K562 (cell line): ENCODE data around the gene AFG1L. TPM values are rescaled to one million over a fixed set of nuclear protein-coding genes. Genes with fewer than 3 reads are reported as not detected.

Experiments used
- ATAC-seq: fragments of 200-7000 bp; cut with Tn5 transposase; 3 replicates; pipeline ENCODE4 v1.9.1; 2020; ENCODE audit warnings: moderate library complexity
- BruUV-seq: library from RNA; stranded (reverse); fragments of 400-500 nt; replicated peaks from 2 replicates; lab custom pipeline; 2021; lab: Mats Ljungman, UMichigan
- CTCF ChIA-PET: fragments of 300-600 bp; formaldehyde crosslinking; extraction: SDS; loops from one replicate; lab custom pipeline; 2021; ENCODE audit warnings: low intra/inter-chr PET ratio; lab: Yijun Ruan, JAX
- POLR2A ChIA-PET: fragments of 300-600, 350-650 bp; sonication (Branson Sonifier 250); formaldehyde crosslinking; extraction: SDS; loops from one replicate; lab custom pipeline; 2021; ENCODE audit warnings: antibody characterized with exemption, inconsistent platforms; lab: Yijun Ruan, JAX
- DNase-seq, 4 experiments: peaks; one replicate each; pipeline versions ENCODE4 v3.0.0 to v3.0.0-alpha.2; 2011 to 2018; ENCODE audit warnings: low spot score in 3 of 4, mixed read lengths in 3 of 4; ENCODE audit errors: extremely low read depth in 1 of 4
- FAIRE-seq: peaks from 2 replicates; lab custom pipeline; 2011; peaks lifted over from hg19 to GRCh38; lab: Jason Lieb, UNC
- H2AFZ ChIP-seq: 2 replicates; pipeline ENCODE4 v1.6.0; 2011; ENCODE audit warnings: low read depth, low read length, control low read depth, inconsistent platforms
- H3K27ac ChIP-seq: fragments of 200-600 bp; 3 replicates; pipeline ENCODE4 v1.8.0; 2011; ENCODE audit warnings: low read depth, mild to moderate bottlenecking, control low read depth, inconsistent platforms, low read length, moderate library complexity, mixed read lengths; ENCODE audit errors: extremely low read depth
- H3K27me3 ChIP-seq, 2 experiments: fragments of 300-600 bp in 1 of 2; 2 replicates in 1 of 2; 3 replicates in 1 of 2; pipeline versions ENCODE4 v1.6.0 to v1.8.0; 2011; ENCODE audit warnings: inconsistent platforms in 2 of 2, low read length in 2 of 2, mild to moderate bottlenecking in 1 of 2, mixed read lengths in 1 of 2, moderate library complexity in 1 of 2; ENCODE audit not compliant: control insufficient read depth in 2 of 2, insufficient read depth in 2 of 2
- H3K36me3 ChIP-seq: fragments of 300-600 bp; 3 replicates; pipeline ENCODE4 v1.8.0; 2011; ENCODE audit warnings: mild to moderate bottlenecking, low read length, inconsistent platforms; ENCODE audit not compliant: control insufficient read depth, insufficient read depth
- H3K4me1 ChIP-seq, 2 experiments: fragments of 200-600 bp in 1 of 2; replicated peaks in 1 of 2; 2 replicates in 1 of 2; 3 replicates in 1 of 2; pipeline versions ENCODE4 v1.5.1 to v1.8.0; 2011; ENCODE audit warnings: inconsistent platforms in 2 of 2, low read length in 2 of 2, mild to moderate bottlenecking in 1 of 2, mixed read lengths in 1 of 2, moderate library complexity in 1 of 2; ENCODE audit not compliant: control insufficient read depth in 2 of 2, insufficient read depth in 2 of 2
- H3K4me2 ChIP-seq: 2 replicates; pipeline ENCODE4 v1.6.1; 2011; ENCODE audit warnings: low read length, control low read depth, inconsistent platforms, mixed read lengths; ENCODE audit not compliant: insufficient read depth
- H3K4me3 ChIP-seq: fragments of 200-600 bp; sonication (generic), shearing (Covaris generic); 2 replicates; pipeline ENCODE4 v1.5.1; 2016; ENCODE audit warnings: control low read depth, inconsistent platforms
- H3K79me2 ChIP-seq: fragments of 200-600 bp; 3 replicates; pipeline ENCODE4 v1.8.0; 2011; ENCODE audit warnings: low read length, inconsistent platforms; ENCODE audit not compliant: control insufficient read depth, insufficient read depth
- H3K9ac ChIP-seq, 2 experiments: 2 replicates each; pipeline versions ENCODE4 v1.6.0 to v1.6.1; 2011; ENCODE audit warnings: low read depth in 2 of 2, low read length in 2 of 2, control low read depth in 1 of 2, inconsistent platforms in 1 of 2, mild to moderate bottlenecking in 1 of 2, mixed read lengths in 1 of 2; ENCODE audit not compliant: insufficient read depth in 1 of 2
- H3K9me1 ChIP-seq: one replicate; pipeline ENCODE4 v1.6.0; 2011; ENCODE audit warnings: inconsistent platforms, mild to moderate bottlenecking, low read length, moderate library complexity; ENCODE audit not compliant: control insufficient read depth, insufficient read depth
- H3K9me3 ChIP-seq: replicated peaks from 2 replicates; pipeline ENCODE4 v1.5.1; 2011; ENCODE audit warnings: low read depth, low read length, inconsistent platforms; ENCODE audit not compliant: control insufficient read depth, insufficient read depth
- H4K20me1 ChIP-seq: replicated peaks from 2 replicates; pipeline ENCODE4 v1.6.1; 2011; ENCODE audit warnings: low read length, inconsistent platforms, mixed read lengths; ENCODE audit not compliant: control insufficient read depth, insufficient read depth
- DEAF1 ChIP-seq: fragments of 450-650 bp; formaldehyde crosslinking; IDR thresholded peaks from 2 replicates; pipeline ENCODE4 v1.4.0; 2020; ENCODE audit warnings: mild to moderate bottlenecking, moderate library complexity
- ETV6 ChIP-seq, 3 experiments: fragments of 150-350 bp in 1 of 3; sonication (generic) in 1 of 3; formaldehyde crosslinking in 1 of 3; IDR thresholded peaks; 2 replicates each; pipeline versions ENCODE4 v1.6.1 to v1.8.0; 2014 to 2022; ENCODE audit warnings: borderline replicate concordance in 2 of 3, low read depth in 2 of 3, antibody characterized with exemption in 1 of 3, low read length in 1 of 3, mild to moderate bottlenecking in 1 of 3, missing genetic modification reagents in 1 of 3
- GMEB1 ChIP-seq: fragments of 250-450 bp; sonication (Bioruptor Pico); IDR thresholded peaks from 2 replicates; pipeline ENCODE4 v1.4.0; 2020; ENCODE audit warnings: mild to moderate bottlenecking
- HES1 ChIP-seq: fragments of 450-650 bp; IDR thresholded peaks from 2 replicates; pipeline ENCODE4 v1.6.1; 2016; ENCODE audit warnings: low read depth, mild to moderate bottlenecking, moderate library complexity
- HEY1 ChIP-seq: fragments of 250-450 bp; sonication (Bioruptor Pico); IDR thresholded peaks from 2 replicates; pipeline ENCODE4 v1.5.0; 2020; ENCODE audit warnings: mild to moderate bottlenecking, moderate library complexity, borderline replicate concordance
- KLF16 ChIP-seq: IDR thresholded peaks from 2 replicates; pipeline ENCODE4 v1.6.1; 2016; ENCODE audit warnings: antibody characterized with exemption
- MYC ChIP-seq, 2 experiments: fragments of 250-450 bp in 1 of 2; sonication (Bioruptor Pico) in 1 of 2; IDR thresholded peaks; 2 replicates each; pipeline versions ENCODE4 v1.5.1 to v1.6.1; 2012 to 2021; ENCODE audit warnings: low read depth in 2 of 2, borderline replicate concordance in 1 of 2, improper control_type of control experiment in 1 of 2, low read length in 1 of 2, mild to moderate bottlenecking in 1 of 2, moderate library complexity in 1 of 2
- MYNN ChIP-seq, 2 experiments: sonication (generic); formaldehyde crosslinking in 1 of 2; IDR thresholded peaks; 2 replicates each; pipeline versions ENCODE4 v1.5.0 to v1.6.1; 2016 to 2020; ENCODE audit warnings: antibody characterized with exemption in 1 of 2, missing genetic modification reagents in 1 of 2
- PHB ChIP-seq: fragments of 250-450 bp; sonication (Bioruptor Pico); IDR thresholded peaks from 2 replicates; pipeline ENCODE4 v1.5.0; 2021
- RAD21 ChIP-seq, 2 experiments: fragments of 250-450 bp in 1 of 2; fragments of 450-650 bp in 1 of 2; sonication (Bioruptor Pico) in 1 of 2; formaldehyde crosslinking in 1 of 2; IDR thresholded peaks in 1 of 2; conservative IDR thresholded peaks in 1 of 2; 2 replicates each; pipeline versions ENCODE4 v1.4.0 to v1.8.0; 2020 to 2022; ENCODE audit warnings: mild to moderate bottlenecking in 2 of 2, moderate library complexity in 1 of 2
- TEAD1 ChIP-seq, 2 experiments: fragments of 450-650 bp in 1 of 2; sonication (generic) in 1 of 2; formaldehyde crosslinking; IDR thresholded peaks; 2 replicates each; pipeline versions ENCODE4 v1.4.0 to v1.8.0; 2020 to 2022; ENCODE audit warnings: mild to moderate bottlenecking in 2 of 2, missing genetic modification reagents in 1 of 2
- TFAM ChIP-seq: fragments of 250-450 bp; sonication (Bioruptor Pico); conservative IDR thresholded peaks from 2 replicates; pipeline ENCODE4 v1.5.0; 2021; ENCODE audit warnings: mild to moderate bottlenecking, moderate library complexity
- USF2 ChIP-seq: sonication (generic); formaldehyde crosslinking; IDR thresholded peaks from 2 replicates; pipeline ENCODE4 v1.5.0; 2020; ENCODE audit warnings: missing genetic modification reagents
- XRCC5 ChIP-seq: fragments of 200-400 bp; formaldehyde crosslinking; IDR thresholded peaks from 2 replicates; pipeline ENCODE4 v1.6.1; 2017; ENCODE audit warnings: low read depth, mild to moderate bottlenecking, low read length
- ZZZ3 ChIP-seq: fragments of 450-650 bp; IDR thresholded peaks from 2 replicates; pipeline ENCODE4 v1.6.1; 2016; ENCODE audit warnings: antibody characterized with exemption, mild to moderate bottlenecking, moderate library complexity
- in situ Hi-C: fragments of 300-500 bp; cut with MboI; formaldehyde crosslinking; loops from 4 replicates; pipeline ENCODE4 v1.15.0; 2018; ENCODE audit warnings: inconsistent platforms, mixed read lengths
- intact Hi-C: fragments of 100-400 bp; cut with micrococcal nuclease; formaldehyde crosslinking; loops from 2 replicates; pipeline ENCODE4 v1.14.2; 2022
- polyA plus RNA-seq, 8 experiments: library from polyadenylated mRNA; depleted of rRNA in 4 of 8; stranded (reverse) in 5 of 8; unstranded in 3 of 8; fragments of >200 nt; fragmentation: Nextera tagmentation in 2 of 8; fragmentation: Illumina TruSeq in 1 of 8; extraction: Ambion mirVana in 2 of 8; extraction: Trizol in 1 of 8; gene quantifications; 2 replicates each; pipeline versions ENCODE4 v1.2.1 to v1.2.3, GENCODE V29; 2011 to 2014; ENCODE audit warnings: inconsistent platforms in 1 of 8, missing spikeins in 1 of 8
- total RNA-seq, 7 experiments: library from RNA; depleted of rRNA in 6 of 7; stranded (reverse); fragments of >200 nt in 6 of 7; fragmentation: Illumina TruSeq in 2 of 7; extraction: Trizol in 2 of 7; gene quantifications; 2 replicates each; pipeline versions ENCODE4 v1.2.1 to v1.2.3, GENCODE V29; 2011 to 2021; ENCODE audit warnings: low replicate concordance in 1 of 7

Gene AFG1L
- total and polyA plus RNA-seq, 9 of the 15 experiments (the other 6 are each of a cell fraction or from before 2014, with no cell fraction given), result 2.2 to 15.5 (median 5.8) TPM

GRCh38 chr6:108492131-108492766 is 197.4 kb downstream of the AFG1L start:
- POLR2A ChIA-PET, result interaction anchor here (0.6 to 1.3 kb wide), 6 partner anchors 8 to 925 kb away, joined by 3 read pairs; no protein-coding TSS in a partner anchor
- intact Hi-C loops (loop anchor here (1.0 to 5.0 kb wide), 3 partner anchors 242 to 379 kb away; no protein-coding TSS in a partner anchor), in situ Hi-C loops (no loop called here)
- no peak overlapping the region for H3K9ac ChIP-seq
- FAIRE-seq (peak; percentile 81), DNase-seq (peak in 3 of 4 experiments; percentile 11 to 41 (median 15)), ATAC-seq (peak; percentile 62; the same call in 2 of the 3 replicates)
- no peak overlapping the region for H3K4me2 ChIP-seq
- H3K27me3 ChIP-seq, result no peaks in the 10 kb centered on the region
- no peaks in the 10 kb centered on the region for H3K36me3 ChIP-seq
- no peaks in the 10 kb centered on the region for H3K79me2 ChIP-seq
- no peak overlapping the region for H3K27ac ChIP-seq
- no peaks in the 10 kb centered on the region for H3K4me1 ChIP-seq
- no peak overlapping the region for H2AFZ ChIP-seq
- H3K4me3 ChIP-seq, result no peak overlapping the region
- H3K9me1 ChIP-seq, result no peaks in the 10 kb centered on the region
- no TSS peak for BruUV-seq
- H4K20me1 ChIP-seq, result no peaks in the 10 kb centered on the region
- CTCF ChIA-PET, result interaction anchor here (0.6 to 1.3 kb wide), 3 partner anchors 26 to 512 kb away, joined by 3 to 7 read pairs (median 4); no protein-coding TSS in a partner anchor
- no peaks in the 10 kb centered on the region for H3K9me3 ChIP-seq
- TF ChIP-seq DEAF1 (CRISPR knock-in tag) (0 out of 2 replicates have a peak, but pooled peaks have one; percentile 47), XRCC5 (no peak), GMEB1 (no peak), MYNN (IDR thresholded peaks at IDR 0.05) (no peak), MYNN (CRISPR knock-in tag; IDR thresholded peaks at IDR 0.05) (no peak), HES1 (no peak), TFAM (no peak), MYC (IDR thresholded peaks at IDR 0.05; ENCODE audit: low read depth, low read length) (no peak), MYC (CRISPR knock-in tag; IDR thresholded peaks at IDR 0.05; ENCODE audit: borderline replicate concordance, low read depth) (no peak), PHB (CRISPR knock-in tag) (no peak), HEY1 (CRISPR knock-in tag) (no peak), ZZZ3 (no peak), KLF16 (0 out of 2 replicates have a peak, but pooled peaks have one; percentile 7), USF2 (no peak), ETV6 (IDR thresholded peaks at IDR 0.05; ENCODE audit: borderline replicate concordance in 1 of 2, low read depth in 2 of 2, low read length in 1 of 2) (no peak), ETV6 (CRISPR knock-in tag; IDR thresholded peaks at IDR 0.05; ENCODE audit: borderline replicate concordance) (no peak), TEAD1 (CRISPR knock-in tag; IDR thresholded peaks at IDR 0.05) (no peak), RAD21 (CRISPR knock-in tag; conservative IDR thresholded peaks at IDR 0.05 in 1 of 2, IDR thresholded peaks at IDR 0.05 in 1 of 2) (peak; percentile 75 to 87)
